HCT116 (cell line): Measurements from ENCODE around the gene SEL1L3. TPM values are rescaled to one million over a fixed set of nuclear protein-coding genes. Genes with fewer than 3 reads are reported as not detected.

Source experiments
- ATAC-seq: fragments of 200-7000 bp; cut with Tn5 transposase; 2 replicates; pipeline ENCODE4 v1.9.1; 2020; ENCODE audit warnings: mild to moderate bottlenecking, moderate library complexity
- BruUV-seq: library from RNA; stranded (reverse); fragments of 400-500 nt; replicated peaks from 2 replicates; lab custom pipeline; 2021; lab: Mats Ljungman, UMichigan
- CTCF ChIA-PET: fragments of 300-600 bp; sonication (Branson Sonifier 250); formaldehyde crosslinking; loops from one replicate; lab custom pipeline; 2021; ENCODE audit warnings: antibody characterized with exemption; lab: Charles Lee
- POLR2A ChIA-PET: fragments of 300-600, 350-600 bp; sonication (Branson Sonifier 250); formaldehyde crosslinking; loops from one replicate; lab custom pipeline; 2021; ENCODE audit warnings: antibody characterized with exemption; lab: Charles Lee
- RAD21 ChIA-PET, 2 experiments: fragments of 300-600 bp; sonication (Branson Sonifier 250); formaldehyde crosslinking; loops; one replicate each; lab custom pipeline; 2023; ENCODE audit warnings: low total read pairs in 2 of 2; ENCODE audit not compliant: uncharacterized antibody in 2 of 2, unreplicated experiment in 2 of 2, low non-redundant PET in 1 of 2; lab: Charles Lee
- DNase-seq: peaks from one replicate; pipeline ENCODE4 v3.0.0-alpha.2; 2010; ENCODE audit warnings: low read depth, low spot score
- H2AFZ ChIP-seq: fragments of 200-600 bp; shearing (Covaris generic), sonication (generic); 2 replicates; pipeline ENCODE4 v1.6.1; 2017; ENCODE audit warnings: low read depth, mixed run types, mixed read lengths, antibody characterized with exemption, low read length; ENCODE audit not compliant: poor library complexity, severe bottlenecking
- H3K27ac ChIP-seq: 2 replicates; pipeline ENCODE4 v1.5.1; 2012; ENCODE audit warnings: low read depth, low read length
- H3K27me3 ChIP-seq: fragments of 200-600 bp; sonication (generic); 2 replicates; pipeline ENCODE4 v1.6.1; 2016; ENCODE audit warnings: mixed run types, low read length, mixed read lengths; ENCODE audit not compliant: insufficient read depth
- H3K36me3 ChIP-seq, 2 experiments: fragments of 200-500 bp in 1 of 2; fragments of 200-600 bp in 1 of 2; sonication (Bioruptor generic) in 1 of 2; sonication (generic) in 1 of 2; 2 replicates each; pipeline versions ENCODE4 v1.5.1 to v1.6.1; 2014 to 2016; ENCODE audit warnings: low read length in 2 of 2, inconsistent platforms in 1 of 2, mixed read lengths in 1 of 2, mixed run types in 1 of 2; ENCODE audit not compliant: insufficient read depth in 2 of 2, control insufficient read depth in 1 of 2
- H3K4me1 ChIP-seq, 2 experiments: fragments of 200-600 bp in 1 of 2; sonication (generic) in 1 of 2; 2 replicates each; pipeline versions ENCODE4 v1.5.1 to v1.6.1; 2012 to 2017; ENCODE audit warnings: low read length in 2 of 2, inconsistent platforms in 1 of 2, mild to moderate bottlenecking in 1 of 2, mixed read lengths in 1 of 2, mixed run types in 1 of 2, moderate library complexity in 1 of 2; ENCODE audit not compliant: insufficient read depth in 2 of 2, control insufficient read depth in 1 of 2
- H3K4me2 ChIP-seq: fragments of 200-600 bp; sonication (generic); 2 replicates; pipeline ENCODE4 v1.6.1; 2017; ENCODE audit warnings: mixed run types, low read length, mixed read lengths
- H3K4me3 ChIP-seq, 2 experiments: fragments of 200-600 bp in 1 of 2; sonication (generic) in 1 of 2; replicated peaks in 1 of 2; 2 replicates each; pipeline ENCODE4 v1.5.1; 2011 to 2016; ENCODE audit warnings: low read length in 2 of 2, control low read depth in 1 of 2, low read depth in 1 of 2, mild to moderate bottlenecking in 1 of 2, mixed read lengths in 1 of 2, mixed run types in 1 of 2
- H3K79me2 ChIP-seq: fragments of 200-600 bp; sonication (generic); 2 replicates; pipeline ENCODE4 v1.6.1; 2017; ENCODE audit warnings: mild to moderate bottlenecking, mixed run types, low read length, moderate library complexity, mixed read lengths; ENCODE audit not compliant: insufficient read depth
- H3K9ac ChIP-seq: fragments of 200-600 bp; sonication (generic); 2 replicates; pipeline ENCODE4 v1.6.1; 2016; ENCODE audit warnings: low read length, mixed read lengths
- H3K9me2 ChIP-seq: fragments of 200-600 bp; sonication (generic), shearing (Covaris generic); 2 replicates; pipeline ENCODE4 v1.6.1; 2017; ENCODE audit warnings: mixed run types, mild to moderate bottlenecking, moderate library complexity; ENCODE audit not compliant: insufficient read depth
- H3K9me3 ChIP-seq, 2 experiments: fragments of 200-500 bp in 1 of 2; fragments of 200-600 bp in 1 of 2; sonication (Bioruptor generic) in 1 of 2; sonication (generic) in 1 of 2; 2 replicates each; pipeline ENCODE4 v1.6.1; 2014 to 2017; ENCODE audit warnings: low read length in 2 of 2, mixed read lengths in 2 of 2, inconsistent platforms in 1 of 2, low read depth in 1 of 2, mild to moderate bottlenecking in 1 of 2, mixed run types in 1 of 2, moderate library complexity in 1 of 2; ENCODE audit not compliant: control insufficient read depth in 1 of 2, insufficient read depth in 1 of 2
- H4K20me1 ChIP-seq: fragments of 200-600 bp; sonication (generic), shearing (Covaris generic); 2 replicates; pipeline ENCODE4 v1.6.1; 2017; ENCODE audit warnings: mixed run types, mild to moderate bottlenecking, moderate library complexity; ENCODE audit not compliant: insufficient read depth
- CEBPB ChIP-seq: IDR thresholded peaks from 2 replicates; pipeline ENCODE4 v1.6.1; 2012; ENCODE audit warnings: low read depth
- EGR1 ChIP-seq: IDR thresholded peaks from 2 replicates; pipeline ENCODE4 v1.6.1; 2012; ENCODE audit warnings: low read depth
- ELF1 ChIP-seq: IDR thresholded peaks from 2 replicates; pipeline ENCODE4 v1.6.1; 2012; ENCODE audit warnings: low read depth, borderline replicate concordance
- FOSL1 ChIP-seq: IDR thresholded peaks from 2 replicates; pipeline ENCODE4 v1.6.1; 2012; ENCODE audit warnings: low read depth
- JUND ChIP-seq: IDR thresholded peaks from 2 replicates; pipeline ENCODE4 v1.6.1; 2012
- POLR2A ChIP-seq: IDR thresholded peaks from 2 replicates; pipeline ENCODE4 v1.7.0; 2011; ENCODE audit warnings: borderline replicate concordance; ENCODE audit not compliant: insufficient read depth, insufficient read length; ENCODE audit errors: extremely low read depth
- SP1 ChIP-seq: IDR thresholded peaks from 2 replicates; pipeline ENCODE4 v1.6.1; 2012; ENCODE audit warnings: low read depth
- SRF ChIP-seq: IDR thresholded peaks from 2 replicates; pipeline ENCODE4 v1.6.1; 2012; ENCODE audit warnings: low read depth
- TCF7L2 ChIP-seq: IDR thresholded peaks from 2 replicates; pipeline ENCODE4 v1.7.0; 2011; ENCODE audit warnings: borderline replicate concordance, inconsistent platforms; ENCODE audit not compliant: insufficient read depth, insufficient read length; ENCODE audit errors: extremely low read depth
- YY1 ChIP-seq: IDR thresholded peaks from 2 replicates; pipeline ENCODE4 v1.6.1; 2011; ENCODE audit warnings: low read length, low read depth, moderate library complexity, mild to moderate bottlenecking; ENCODE audit not compliant: insufficient replicate concordance; ENCODE audit errors: extremely low read depth
- ZFX ChIP-seq: fragments of 450-650 bp; IDR thresholded peaks from 2 replicates; pipeline ENCODE4 v1.6.1; 2017
- intact Hi-C: fragments of 100-400 bp; cut with micrococcal nuclease; formaldehyde crosslinking; loops from 2 replicates; pipeline ENCODE4 v1.10.0; 2022
- total RNA-seq: library from RNA; stranded (reverse); gene quantifications from one replicate; pipeline ENCODE4 v1.2.1, GENCODE V29; 2021; ENCODE audit not compliant: unreplicated experiment
- TF ChIP-seq, protein P1 (sequence below): IDR thresholded peaks from 2 replicates; pipeline ENCODE4 v1.6.1; 2012
- TF ChIP-seq, protein P2 (sequence below), 3 experiments: fragments of 200-600 bp in 1 of 3; sonication (generic) in 1 of 3; IDR thresholded peaks in 2 of 3; conservative IDR thresholded peaks in 1 of 3; 2 replicates each; pipeline ENCODE4 v1.5.1; 2012 to 2017; ENCODE audit warnings: low read depth in 2 of 3, low read length in 2 of 3, antibody characterized with exemption in 1 of 3, borderline replicate concordance in 1 of 3, control low read depth in 1 of 3, mild to moderate bottlenecking in 1 of 3, mixed read lengths in 1 of 3, mixed run types in 1 of 3, moderate library complexity in 1 of 3; ENCODE audit not compliant: insufficient read depth in 1 of 3
- TF ChIP-seq, protein P3 (sequence below): IDR thresholded peaks from 2 replicates; pipeline ENCODE4 v1.6.1; 2011; ENCODE audit warnings: mild to moderate bottlenecking, low read length, moderate library complexity; ENCODE audit not compliant: insufficient replicate concordance; ENCODE audit errors: extremely low read depth

The SEL1L3 gene
- total RNA-seq, 1 experiment from 2014 or later = 45.0 TPM

DNA sequence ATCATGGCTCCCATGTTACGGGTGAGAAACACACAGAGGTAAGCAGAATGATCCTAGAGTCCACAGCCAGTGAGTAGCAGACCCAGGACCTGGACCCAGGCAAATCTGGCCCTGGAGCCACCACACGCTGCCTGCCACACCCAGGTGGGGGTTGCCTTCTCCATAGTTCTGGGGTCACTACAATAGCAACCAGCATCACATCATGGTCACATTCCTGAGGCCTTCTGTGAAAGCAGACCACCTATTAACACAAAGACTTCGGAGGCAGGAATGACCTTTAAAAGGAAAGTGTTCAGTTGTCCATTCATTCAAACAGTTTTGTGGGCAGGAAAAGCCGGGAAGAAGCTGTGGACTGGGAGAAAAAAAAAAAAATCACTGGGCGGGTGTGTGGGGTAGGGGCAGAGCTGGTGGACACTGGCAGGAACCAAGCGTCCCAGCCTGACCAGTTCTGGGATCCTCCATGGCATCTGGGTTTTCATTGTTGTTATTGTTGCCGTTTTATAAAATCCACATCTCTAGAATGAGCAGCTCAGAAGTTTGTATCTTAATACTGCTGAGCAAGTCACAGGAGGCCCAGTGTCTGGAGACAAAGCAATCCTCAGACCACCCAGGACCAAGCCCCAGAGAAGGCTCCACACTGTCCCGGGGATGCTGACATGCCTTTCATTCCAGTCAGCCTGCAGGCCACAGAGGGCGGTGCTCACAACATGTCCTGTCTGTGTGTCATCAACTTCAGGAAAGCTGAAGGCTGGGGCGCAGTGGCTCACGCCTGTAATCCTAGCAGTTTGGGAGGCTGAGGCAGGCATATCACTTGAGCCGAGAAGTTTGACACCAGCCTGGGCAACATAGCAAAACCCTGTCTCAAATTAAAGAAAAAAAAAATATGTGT, 67.0 kb downstream of the SEL1L3 start:
- Histone ChIP-seq H3K4me3 (no peak overlapping the region), H4K20me1 (no peaks in the 10 kb centered on the region), H3K27ac (no peak overlapping the region), H3K9me3 (no peaks in the 10 kb centered on the region), H3K4me2 (peak overlapping the region; percentile 27; the same call in 1 of the 2 replicates), H2AFZ (no peak overlapping the region), H3K9me2 (no peaks in the 10 kb centered on the region), H3K27me3 (no peaks in the 10 kb centered on the region), H3K36me3 (peaks cover 2 to 3% of the 10 kb centered on the region in 2 experiments; a peak in 1 of 4 replicates), H3K9ac (no peak overlapping the region), H3K4me1 (peaks cover 4 to 15% of the 10 kb centered on the region in 2 experiments), H3K79me2 (no peaks in the 10 kb centered on the region)
- intact Hi-C loops = no loop called here
- ATAC-seq (peak; percentile 80), DNase-seq (no peak)
- ChIA-PET RAD21 (no interaction called here), POLR2A (no interaction called here), CTCF (no interaction called here)
- TF ChIP-seq POLR2A (no peak), EGR1 (no peak), SP1 (no peak), ELF1 (no peak)
- TF ChIP-seq, protein P1, sequence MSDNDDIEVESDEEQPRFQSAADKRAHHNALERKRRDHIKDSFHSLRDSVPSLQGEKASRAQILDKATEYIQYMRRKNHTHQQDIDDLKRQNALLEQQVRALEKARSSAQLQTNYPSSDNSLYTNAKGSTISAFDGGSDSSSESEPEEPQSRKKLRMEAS = no peak
- BruUV-seq = no TSS peak

- RAD21 ChIA-PET = no interaction called here
- no peak overlapping the region for H2AFZ ChIP-seq
- H3K4me2 ChIP-seq = no peak overlapping the region
- no peak overlapping the region for H3K9ac ChIP-seq
- H3K9me3 ChIP-seq = no peaks in the 10 kb centered on the region
- no peaks in the 10 kb centered on the region for H3K79me2 ChIP-seq
- intact Hi-C loops = no loop called here
- no peak for DNase-seq
- no peak for ATAC-seq
- no peaks in the 10 kb centered on the region for H3K9me2 ChIP-seq
- peaks cover 2 to 3% of the 10 kb centered on the region in 2 experiments; a peak in 1 of 4 replicates for H3K36me3 ChIP-seq
- H3K27ac ChIP-seq = no peak overlapping the region
- H3K4me3 ChIP-seq = no peak overlapping the region
- no peaks in the 10 kb centered on the region for H3K27me3 ChIP-seq
- no peaks in the 10 kb centered on the region for H4K20me1 ChIP-seq
- BruUV-seq = no TSS peak
- POLR2A ChIA-PET = no interaction called here
- CTCF ChIA-PET = no interaction called here
- H3K4me1 ChIP-seq = peaks cover 4 to 15% of the 10 kb centered on the region in 2 experiments
- TF ChIP-seq ELF1 = no peak
- no peak for TF ChIP-seq TCF7L2
- no peak for TF ChIP-seq ZFX
- TF ChIP-seq EGR1 = no peak
- TF ChIP-seq, protein P2, sequence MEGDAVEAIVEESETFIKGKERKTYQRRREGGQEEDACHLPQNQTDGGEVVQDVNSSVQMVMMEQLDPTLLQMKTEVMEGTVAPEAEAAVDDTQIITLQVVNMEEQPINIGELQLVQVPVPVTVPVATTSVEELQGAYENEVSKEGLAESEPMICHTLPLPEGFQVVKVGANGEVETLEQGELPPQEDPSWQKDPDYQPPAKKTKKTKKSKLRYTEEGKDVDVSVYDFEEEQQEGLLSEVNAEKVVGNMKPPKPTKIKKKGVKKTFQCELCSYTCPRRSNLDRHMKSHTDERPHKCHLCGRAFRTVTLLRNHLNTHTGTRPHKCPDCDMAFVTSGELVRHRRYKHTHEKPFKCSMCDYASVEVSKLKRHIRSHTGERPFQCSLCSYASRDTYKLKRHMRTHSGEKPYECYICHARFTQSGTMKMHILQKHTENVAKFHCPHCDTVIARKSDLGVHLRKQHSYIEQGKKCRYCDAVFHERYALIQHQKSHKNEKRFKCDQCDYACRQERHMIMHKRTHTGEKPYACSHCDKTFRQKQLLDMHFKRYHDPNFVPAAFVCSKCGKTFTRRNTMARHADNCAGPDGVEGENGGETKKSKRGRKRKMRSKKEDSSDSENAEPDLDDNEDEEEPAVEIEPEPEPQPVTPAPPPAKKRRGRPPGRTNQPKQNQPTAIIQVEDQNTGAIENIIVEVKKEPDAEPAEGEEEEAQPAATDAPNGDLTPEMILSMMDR (IDR thresholded peaks at IDR 0.05 in 2 of 3, conservative IDR thresholded peaks at IDR 0.05 in 1 of 3; ENCODE audit: borderline replicate concordance in 1 of 3, insufficient read depth in 1 of 3, low read depth in 2 of 3, low read length in 2 of 3) = no peak
- no peak for TF ChIP-seq CEBPB
- no peak for TF ChIP-seq FOSL1
- TF ChIP-seq, protein P1 = no peak
- TF ChIP-seq SRF = no peak
- TF ChIP-seq, protein P3, sequence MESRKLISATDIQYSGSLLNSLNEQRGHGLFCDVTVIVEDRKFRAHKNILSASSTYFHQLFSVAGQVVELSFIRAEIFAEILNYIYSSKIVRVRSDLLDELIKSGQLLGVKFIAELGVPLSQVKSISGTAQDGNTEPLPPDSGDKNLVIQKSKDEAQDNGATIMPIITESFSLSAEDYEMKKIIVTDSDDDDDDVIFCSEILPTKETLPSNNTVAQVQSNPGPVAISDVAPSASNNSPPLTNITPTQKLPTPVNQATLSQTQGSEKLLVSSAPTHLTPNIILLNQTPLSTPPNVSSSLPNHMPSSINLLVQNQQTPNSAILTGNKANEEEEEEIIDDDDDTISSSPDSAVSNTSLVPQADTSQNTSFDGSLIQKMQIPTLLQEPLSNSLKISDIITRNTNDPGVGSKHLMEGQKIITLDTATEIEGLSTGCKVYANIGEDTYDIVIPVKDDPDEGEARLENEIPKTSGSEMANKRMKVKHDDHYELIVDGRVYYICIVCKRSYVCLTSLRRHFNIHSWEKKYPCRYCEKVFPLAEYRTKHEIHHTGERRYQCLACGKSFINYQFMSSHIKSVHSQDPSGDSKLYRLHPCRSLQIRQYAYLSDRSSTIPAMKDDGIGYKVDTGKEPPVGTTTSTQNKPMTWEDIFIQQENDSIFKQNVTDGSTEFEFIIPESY = no peak
- TF ChIP-seq JUND = no peak
- TF ChIP-seq YY1 = no peak
These were observed 67.7 kb downstream of the SEL1L3 start for GRCh38 chr4:25795091-25795490.
